Mesendoderm (in vitro differentiated cells): ENCODE measurements around the gene GET4.
"Not testable (repeated sequence)": the region's sequence is repeated elsewhere in the genome, so short reads cannot be mapped to it uniquely, and the experiment has no call there.

ENCODE experiments used
- DNase-seq: peaks from one replicate; pipeline ENCODE4 v3.0.0; 2013
- H2AK5ac ChIP-seq: 2 replicates; pipeline ENCODE4 v1.6.1; 2013; ENCODE audit warnings: low read length, inconsistent platforms
- H2BK120ac ChIP-seq: 2 replicates; pipeline ENCODE4 v1.6.1; 2013; ENCODE audit warnings: low read depth, mild to moderate bottlenecking, low read length, moderate library complexity, mixed read lengths
- H2BK15ac ChIP-seq: replicated peaks from 2 replicates; pipeline ENCODE4 v1.6.1; 2013; ENCODE audit warnings: low read depth, mild to moderate bottlenecking, moderate library complexity
- H2BK5ac ChIP-seq: 2 replicates; pipeline ENCODE4 v1.6.1; 2013; ENCODE audit warnings: low read length, inconsistent platforms
- H3K18ac ChIP-seq: 2 replicates; pipeline ENCODE4 v1.6.1; 2013; ENCODE audit warnings: mild to moderate bottlenecking, low read length, mixed read lengths
- H3K23ac ChIP-seq: one replicate; pipeline ENCODE4 v1.6.1; 2013; ENCODE audit warnings: low read length
- H3K27ac ChIP-seq: 2 replicates; pipeline ENCODE4 v1.5.1; 2013; ENCODE audit warnings: low read depth, mild to moderate bottlenecking, inconsistent platforms, low read length, moderate library complexity
- H3K27me3 ChIP-seq: 2 replicates; pipeline ENCODE4 v1.6.1; 2013; ENCODE audit warnings: low read length, control low read depth, mild to moderate bottlenecking, inconsistent platforms; ENCODE audit not compliant: insufficient read depth, poor library complexity
- H3K36me3 ChIP-seq: 2 replicates; pipeline ENCODE4 v1.6.1; 2013; ENCODE audit warnings: low read length, inconsistent platforms; ENCODE audit not compliant: control insufficient read depth, insufficient read depth
- H3K4ac ChIP-seq: one replicate; pipeline ENCODE4 v1.6.1; 2013; ENCODE audit warnings: low read depth, mild to moderate bottlenecking, low read length, moderate library complexity
- H3K4me1 ChIP-seq: 2 replicates; pipeline ENCODE4 v1.6.1; 2013; ENCODE audit warnings: low read depth, low read length, inconsistent platforms; ENCODE audit not compliant: control insufficient read depth
- H3K4me2 ChIP-seq: 2 replicates; pipeline ENCODE4 v1.6.1; 2013; ENCODE audit warnings: low read length
- H3K4me3 ChIP-seq: 2 replicates; pipeline ENCODE4 v1.5.1; 2013; ENCODE audit warnings: mild to moderate bottlenecking, low read length
- H3K56ac ChIP-seq: one replicate; pipeline ENCODE4 v1.6.1; 2013; ENCODE audit warnings: low read length
- H3K79me1 ChIP-seq: 2 replicates; pipeline ENCODE4 v1.6.1; 2013; ENCODE audit warnings: low read length, inconsistent platforms
- H3K79me2 ChIP-seq: 2 replicates; pipeline ENCODE4 v1.6.1; 2013; ENCODE audit warnings: mild to moderate bottlenecking, low read length; ENCODE audit not compliant: control insufficient read depth, insufficient read depth
- H3K9ac ChIP-seq: 2 replicates; pipeline ENCODE4 v1.6.1; 2013; ENCODE audit warnings: low read length, inconsistent platforms
- H4K5ac ChIP-seq: one replicate; pipeline ENCODE4 v1.6.1; 2013; ENCODE audit warnings: low read length
- H4K8ac ChIP-seq: one replicate; pipeline ENCODE4 v1.6.1; 2013; ENCODE audit warnings: low read depth, mild to moderate bottlenecking, control low read depth, low read length, moderate library complexity
- WGBS: extraction: QIAGEN DNeasy Blood & Tissue Kit; methylation state at CpG from one replicate; pipeline ENCODE4 v1.1.7; 2013; ENCODE audit warnings: low lambda C conversion rate, missing lambda C conversion rate; ENCODE audit not compliant: insufficient coverage; ENCODE audit errors: extremely low coverage; 5-methylcytosine and 5-hydroxymethylcytosine counted together

Gene GET4

DNA sequence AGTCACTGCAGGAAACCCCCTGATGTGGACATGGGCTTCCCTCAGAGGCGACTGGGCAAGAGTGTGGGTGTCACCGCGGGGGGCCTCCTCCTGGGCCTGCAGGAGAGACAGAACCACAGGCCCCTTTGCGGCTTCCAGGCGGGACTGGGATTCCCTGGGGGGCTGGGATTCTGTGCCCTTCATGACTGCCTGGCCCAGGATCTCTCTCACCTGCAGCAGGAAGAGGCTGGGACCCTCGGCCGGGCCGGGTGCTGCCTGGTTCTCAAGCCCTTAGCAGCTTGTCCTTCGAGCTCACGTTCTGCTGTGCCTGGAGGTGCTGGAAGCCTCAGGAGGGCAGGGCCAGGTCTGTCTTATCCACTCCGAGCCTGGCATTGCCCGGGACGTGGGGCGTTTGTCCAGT, 32.3 kb upstream of the GET4 start:
- H3K18ac ChIP-seq: no peak overlapping the region
- no peaks in the 10 kb centered on the region for H3K4me1 ChIP-seq
- peaks cover 6% of the 10 kb centered on the region for H3K79me1 ChIP-seq
- H2BK5ac ChIP-seq: no peak overlapping the region
- H3K4me3 ChIP-seq: no peak overlapping the region
- H3K79me2 ChIP-seq: no peaks in the 10 kb centered on the region
- no peak overlapping the region for H3K4me2 ChIP-seq
- no peak overlapping the region for H3K9ac ChIP-seq
- WGBS: no CpG with 5 or more reads among the region's 14 CpGs
- no peak overlapping the region for H3K56ac ChIP-seq
- H3K27me3 ChIP-seq: no peaks in the 10 kb centered on the region
- H4K8ac ChIP-seq: no peak overlapping the region
- H3K36me3 ChIP-seq: peaks cover 11% of the 10 kb centered on the region
- no peak for DNase-seq
- H3K23ac ChIP-seq: no peak overlapping the region
- no peak overlapping the region for H3K27ac ChIP-seq
- no peak overlapping the region for H2BK15ac ChIP-seq
- no peak overlapping the region for H2BK120ac ChIP-seq
- no peak overlapping the region for H2AK5ac ChIP-seq
- H3K4ac ChIP-seq: no peak overlapping the region
- no peak overlapping the region for H4K5ac ChIP-seq

DNA sequence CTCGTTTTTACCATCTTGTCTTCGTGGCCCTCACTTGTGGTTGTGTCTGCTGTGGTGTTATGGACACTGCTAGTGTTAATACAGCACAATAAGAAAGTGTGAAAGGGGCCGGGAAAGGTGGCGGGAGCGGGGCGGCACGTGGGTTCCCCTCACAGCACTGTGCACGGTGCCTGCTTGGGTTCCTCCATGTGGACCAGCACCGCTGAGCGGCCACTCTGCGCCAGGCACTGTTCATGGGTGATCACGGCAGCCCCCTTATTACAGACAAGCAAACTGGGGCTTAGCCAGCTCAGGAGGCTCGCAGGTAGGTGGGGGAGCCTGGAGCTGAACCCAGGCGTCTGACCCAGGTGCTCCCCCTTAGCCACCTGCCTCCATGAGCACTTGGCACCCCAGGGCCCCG, 31.8 kb upstream of the GET4 start:
- Histone ChIP-seq H2BK15ac (no peak overlapping the region), H3K4me2 (no peak overlapping the region), H3K79me1 (peaks cover 5% of the 10 kb centered on the region), H3K56ac (no peak overlapping the region), H3K79me2 (no peaks in the 10 kb centered on the region), H2AK5ac (no peak overlapping the region), H3K4ac (no peak overlapping the region), H3K23ac (no peak overlapping the region), H2BK5ac (no peak overlapping the region), H3K27me3 (no peaks in the 10 kb centered on the region), H3K18ac (no peak overlapping the region), H3K36me3 (peaks cover 9% of the 10 kb centered on the region), H4K8ac (no peak overlapping the region), H3K4me1 (no peaks in the 10 kb centered on the region), H3K4me3 (no peak overlapping the region), H2BK120ac (no peak overlapping the region), H3K9ac (no peak overlapping the region), H4K5ac (no peak overlapping the region), H3K27ac (no peak overlapping the region)
- no peak for DNase-seq
- WGBS: no CpG with 5 or more reads among the region's 15 CpGs

DNA sequence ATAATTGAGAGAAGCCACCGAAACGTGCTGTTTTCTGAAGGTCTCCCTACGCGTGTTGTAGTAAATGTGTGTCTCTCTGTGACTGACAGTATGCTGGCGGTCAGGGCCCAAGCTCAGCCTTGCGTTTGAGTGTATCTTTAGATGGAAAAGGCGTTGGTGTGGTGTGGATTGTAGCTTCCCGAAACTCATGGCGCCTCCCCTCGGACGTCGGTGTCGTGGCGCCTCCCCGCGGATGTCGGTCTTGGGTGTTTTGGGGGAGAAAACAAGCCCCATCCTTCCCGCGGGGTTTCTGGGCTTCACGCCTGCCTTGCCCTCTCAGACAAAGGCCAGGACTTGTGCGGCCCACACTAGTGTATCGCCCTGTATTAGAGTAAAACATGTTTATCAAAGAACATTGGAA, 31.3 kb upstream of the GET4 start:
- Histone ChIP-seq H3K4me2 (no peak overlapping the region), H3K23ac (no peak overlapping the region), H3K4ac (no peak overlapping the region), H2BK5ac (no peak overlapping the region), H3K79me1 (peaks cover 8% of the 10 kb centered on the region), H3K4me3 (no peak overlapping the region), H2BK15ac (no peak overlapping the region), H2BK120ac (no peak overlapping the region), H3K27me3 (no peaks in the 10 kb centered on the region), H3K79me2 (no peaks in the 10 kb centered on the region), H3K27ac (no peak overlapping the region), H3K18ac (no peak overlapping the region), H3K36me3 (peaks cover 6% of the 10 kb centered on the region), H4K5ac (no peak overlapping the region), H3K9ac (no peak overlapping the region), H4K8ac (no peak overlapping the region), H3K4me1 (no peaks in the 10 kb centered on the region), H2AK5ac (no peak overlapping the region), H3K56ac (no peak overlapping the region)
- WGBS: no CpG with 5 or more reads among the region's 22 CpGs
- DNase-seq: no peak

DNA sequence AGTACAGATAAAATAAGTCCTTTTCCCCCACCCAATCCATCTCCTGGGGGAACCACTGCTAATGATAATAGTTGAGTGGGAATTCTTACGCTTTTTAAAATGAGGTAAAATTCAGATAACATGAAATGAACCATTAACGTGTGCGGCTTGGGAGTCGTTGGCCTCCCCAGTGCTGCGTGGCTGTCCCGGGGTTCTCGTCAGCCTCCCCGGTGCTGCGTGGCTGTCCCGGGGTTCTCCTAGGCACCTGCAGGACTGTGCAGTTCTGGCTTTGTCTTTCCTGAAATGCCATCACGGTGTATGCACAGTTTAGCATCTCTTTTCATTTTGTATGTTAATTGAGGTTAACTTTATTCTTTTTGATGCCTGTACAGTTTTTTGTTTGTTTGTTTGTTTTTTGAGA, 30.6 kb upstream of the GET4 start:
- Histone ChIP-seq H3K4ac (no peak overlapping the region), H3K4me2 (no peak overlapping the region), H4K8ac (no peak overlapping the region), H3K4me1 (no peaks in the 10 kb centered on the region), H3K9ac (no peak overlapping the region), H4K5ac (no peak overlapping the region), H3K79me2 (no peaks in the 10 kb centered on the region), H2BK15ac (no peak overlapping the region), H2BK5ac (no peak overlapping the region), H2BK120ac (no peak overlapping the region), H2AK5ac (no peak overlapping the region), H3K18ac (no peak overlapping the region), H3K27ac (no peak overlapping the region), H3K56ac (no peak overlapping the region), H3K27me3 (no peaks in the 10 kb centered on the region), H3K36me3 (peaks cover 4% of the 10 kb centered on the region), H3K23ac (no peak overlapping the region), H3K79me1 (peaks cover 6% of the 10 kb centered on the region), H3K4me3 (no peak overlapping the region)
- DNase-seq: no peak
- WGBS: no CpG with 5 or more reads among the region's 11 CpGs

DNA sequence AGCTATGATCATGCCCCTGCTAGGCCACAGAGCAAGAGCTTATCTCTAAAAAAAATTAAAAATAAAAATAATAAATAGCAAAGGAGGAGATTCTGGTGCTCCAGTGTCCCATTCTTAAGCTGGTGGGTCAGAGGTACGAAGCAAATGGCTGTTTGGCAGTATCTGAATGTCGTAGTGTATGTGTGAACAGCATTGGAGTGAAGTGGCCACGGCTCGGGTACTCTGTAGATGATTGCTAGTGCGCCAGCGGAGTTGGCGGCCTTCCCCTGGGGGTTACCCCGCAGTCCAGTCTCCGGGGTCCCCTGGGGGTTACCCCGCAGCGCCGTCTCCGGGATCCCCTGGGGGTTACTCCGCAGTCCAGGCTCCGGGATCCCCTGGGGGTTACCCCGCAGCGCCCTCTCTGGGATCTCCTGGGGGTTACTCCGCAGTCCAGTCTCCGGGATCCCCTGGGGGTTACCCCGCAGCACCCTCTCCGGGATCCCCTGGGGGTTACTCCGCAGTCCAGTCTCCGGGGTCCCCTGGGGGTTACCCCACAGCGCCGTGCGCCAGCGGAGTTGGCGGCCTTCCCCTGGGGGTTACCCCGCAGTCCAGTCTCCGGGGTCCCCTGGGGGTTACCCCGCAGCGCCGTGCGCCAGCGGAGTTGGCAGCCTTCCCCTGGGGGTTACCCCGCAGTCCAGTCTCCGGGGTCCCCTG, 29.2 kb upstream of the GET4 start:
- H3K79me2 ChIP-seq, H3K23ac ChIP-seq, H2BK15ac ChIP-seq, H3K27me3 ChIP-seq, H3K18ac ChIP-seq, H3K79me1 ChIP-seq, H3K4me2 ChIP-seq, H3K4me3 ChIP-seq, H2BK5ac ChIP-seq, H4K5ac ChIP-seq, H3K9ac ChIP-seq, H3K27ac ChIP-seq, H3K4me1 ChIP-seq, H3K56ac ChIP-seq, H3K4ac ChIP-seq, H3K36me3 ChIP-seq, H4K8ac ChIP-seq, H2BK120ac ChIP-seq, DNase-seq, H2AK5ac ChIP-seq: not testable (repeated sequence)
- WGBS: no CpG with 5 or more reads among the region's 37 CpGs

DNA sequence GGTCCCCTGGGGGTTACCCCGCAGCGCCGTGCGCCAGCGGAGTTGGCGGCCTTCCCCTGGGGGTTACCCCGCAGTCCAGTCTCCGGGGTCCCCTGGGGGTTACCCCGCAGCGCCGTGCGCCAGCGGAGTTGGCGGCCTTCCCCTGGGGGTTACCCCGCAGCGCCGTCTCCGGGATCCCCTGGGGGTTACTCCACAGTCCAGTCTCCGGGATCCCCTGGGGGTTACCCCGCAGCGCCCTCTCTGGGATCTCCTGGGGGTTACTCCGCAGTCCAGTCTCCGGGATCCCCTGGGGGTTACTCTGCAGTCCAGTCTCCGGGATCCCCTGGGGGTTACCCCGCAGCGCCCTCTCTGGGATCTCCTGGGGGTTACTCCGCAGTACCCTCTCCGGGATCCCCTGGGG, 28.6 kb upstream of the GET4 start:
- not testable (repeated sequence) for H4K5ac ChIP-seq, H3K27ac ChIP-seq, H3K4me3 ChIP-seq, H3K23ac ChIP-seq, H2BK5ac ChIP-seq, H3K4me1 ChIP-seq, H3K79me2 ChIP-seq, H2BK15ac ChIP-seq, H4K8ac ChIP-seq, H3K18ac ChIP-seq, H3K9ac ChIP-seq, DNase-seq, H2AK5ac ChIP-seq, H3K4ac ChIP-seq, H3K36me3 ChIP-seq, H3K56ac ChIP-seq, H2BK120ac ChIP-seq, H3K27me3 ChIP-seq, H3K79me1 ChIP-seq, H3K4me2 ChIP-seq
- WGBS: no CpG with 5 or more reads among the region's 28 CpGs
